DMS 273 treated with DMSO at 0.1 percent for 48 hours (cell line): Measurements from ENCODE around the gene COL6A2.
"Not testable (repeated sequence)": the region's sequence is repeated elsewhere in the genome, so short reads cannot be mapped to it uniquely, and the experiment has no call there.

Experiments
- DNase-seq: peaks from one replicate; lab custom pipeline; 2025; lab: John Stamatoyannopoulos, UW

The COL6A2 gene

DNA sequence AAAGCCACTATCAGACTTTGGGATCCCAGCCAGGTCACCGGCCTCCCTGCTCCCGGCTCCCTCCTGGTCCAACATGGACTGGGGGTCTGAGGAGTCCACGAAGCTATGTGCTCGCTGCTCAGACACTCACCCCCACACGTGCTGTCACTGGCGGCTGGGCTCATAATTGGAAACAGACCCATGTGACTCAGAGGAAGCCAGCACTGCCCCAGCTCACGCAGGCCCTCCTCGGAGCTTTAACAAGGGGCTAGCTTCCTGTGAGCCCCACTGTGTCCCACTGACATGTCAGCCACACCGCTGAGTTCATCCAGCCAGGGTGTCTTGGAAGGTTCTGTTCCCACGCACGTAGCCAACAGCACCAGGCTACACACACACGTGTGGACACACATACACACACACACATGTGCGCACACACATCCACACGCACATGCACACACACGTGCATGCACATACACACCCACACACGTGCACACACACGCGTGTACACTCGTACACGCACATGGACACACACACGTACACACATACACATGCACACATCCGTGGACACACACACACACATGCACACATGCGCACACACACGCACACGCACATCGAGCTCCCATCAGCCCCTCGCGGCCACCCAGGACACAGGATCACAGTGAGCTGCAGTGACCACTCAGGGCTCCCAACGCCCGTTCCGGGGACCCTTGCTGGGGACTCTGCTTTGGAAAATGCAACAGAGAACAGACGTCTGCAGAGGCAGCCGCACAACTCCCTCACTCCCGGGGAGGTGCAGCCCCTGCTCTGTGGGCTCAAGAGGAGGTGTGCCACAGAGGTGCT lies 18.4 kb upstream of the COL6A2 start:
- no peak for DNase-seq

DNA sequence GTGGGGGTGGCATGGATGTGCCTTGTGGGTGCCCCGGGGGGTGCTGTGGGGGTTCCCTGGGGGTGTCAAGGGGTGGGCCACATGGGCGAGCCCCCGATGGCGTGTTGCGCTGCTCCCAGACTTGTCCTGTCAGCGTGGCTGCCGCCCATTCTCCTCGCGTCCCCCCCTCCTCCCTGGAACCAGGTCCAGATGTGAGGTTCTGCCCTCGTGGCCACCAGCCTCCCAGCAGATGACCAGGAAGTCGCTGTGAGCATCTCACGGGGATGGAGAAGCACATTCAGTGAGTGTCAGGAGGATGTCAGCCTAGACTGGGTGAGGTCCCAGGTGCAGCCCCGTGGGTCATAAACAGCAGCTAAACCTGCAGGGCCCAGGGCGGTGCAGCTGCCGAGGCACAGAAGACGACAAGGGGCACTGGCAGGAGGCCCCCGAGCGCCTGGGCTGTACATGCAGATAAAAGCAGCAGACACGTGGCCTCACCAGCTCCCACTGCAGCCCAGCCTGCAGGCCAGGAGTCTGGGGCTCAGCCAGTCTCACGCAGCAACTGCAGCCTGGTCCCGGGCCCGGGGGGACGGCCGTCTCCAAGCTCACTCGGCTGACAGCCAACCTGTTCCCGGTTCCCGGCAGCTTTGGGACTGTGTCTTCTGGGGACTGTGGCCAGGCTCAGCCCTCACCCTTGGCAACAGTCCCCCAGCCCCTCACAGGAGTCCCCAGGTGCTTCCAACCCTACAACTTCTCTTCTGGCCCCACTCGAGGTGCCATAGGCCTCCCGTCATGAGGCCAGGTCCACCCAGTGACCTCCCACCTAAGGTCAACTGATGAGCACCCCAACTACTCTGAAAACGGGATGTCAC lies 17.5 kb upstream of the COL6A2 start:
- no peak for DNase-seq

DNA sequence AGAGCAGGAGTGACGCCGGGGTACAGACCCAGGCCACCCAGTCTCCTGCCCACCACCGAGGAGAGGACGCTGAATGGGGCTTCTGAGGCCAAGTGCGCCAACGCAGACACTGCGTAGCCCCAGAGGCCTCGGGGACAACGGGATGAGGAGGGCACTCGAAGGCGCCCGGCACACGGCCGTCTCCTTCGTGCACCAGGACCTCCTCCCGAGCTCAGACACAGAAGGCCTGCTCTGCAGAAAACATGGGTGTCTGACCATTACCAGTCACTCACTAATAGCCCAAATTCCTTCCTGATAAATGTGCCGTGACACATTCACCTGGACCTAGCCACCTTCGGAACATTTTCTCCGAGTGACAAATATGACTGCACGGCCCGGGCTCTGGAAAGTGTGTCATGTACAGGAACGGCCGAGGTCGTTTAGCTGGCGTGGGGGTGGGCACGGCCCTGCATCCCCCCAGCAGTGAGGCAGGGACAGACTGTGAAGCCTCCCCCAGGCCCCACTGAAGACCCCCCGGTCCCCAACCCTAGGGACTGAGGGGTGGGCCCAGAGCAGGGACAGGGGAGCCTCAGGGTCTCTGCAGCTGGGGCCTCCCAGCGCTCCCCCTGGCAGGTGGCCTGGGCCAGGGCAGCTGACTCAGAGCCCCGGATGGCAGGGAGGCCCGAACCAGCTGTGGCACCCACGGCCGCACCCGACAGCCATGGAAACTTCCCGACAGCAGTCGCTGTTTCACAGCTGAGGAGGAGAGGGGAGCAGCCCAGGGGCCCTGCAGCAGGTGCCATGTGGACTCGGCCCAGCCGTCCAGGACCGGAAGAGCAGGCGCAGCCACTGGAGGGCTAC lies 16.7 kb upstream of the COL6A2 start:
- DNase-seq: no peak

DNA sequence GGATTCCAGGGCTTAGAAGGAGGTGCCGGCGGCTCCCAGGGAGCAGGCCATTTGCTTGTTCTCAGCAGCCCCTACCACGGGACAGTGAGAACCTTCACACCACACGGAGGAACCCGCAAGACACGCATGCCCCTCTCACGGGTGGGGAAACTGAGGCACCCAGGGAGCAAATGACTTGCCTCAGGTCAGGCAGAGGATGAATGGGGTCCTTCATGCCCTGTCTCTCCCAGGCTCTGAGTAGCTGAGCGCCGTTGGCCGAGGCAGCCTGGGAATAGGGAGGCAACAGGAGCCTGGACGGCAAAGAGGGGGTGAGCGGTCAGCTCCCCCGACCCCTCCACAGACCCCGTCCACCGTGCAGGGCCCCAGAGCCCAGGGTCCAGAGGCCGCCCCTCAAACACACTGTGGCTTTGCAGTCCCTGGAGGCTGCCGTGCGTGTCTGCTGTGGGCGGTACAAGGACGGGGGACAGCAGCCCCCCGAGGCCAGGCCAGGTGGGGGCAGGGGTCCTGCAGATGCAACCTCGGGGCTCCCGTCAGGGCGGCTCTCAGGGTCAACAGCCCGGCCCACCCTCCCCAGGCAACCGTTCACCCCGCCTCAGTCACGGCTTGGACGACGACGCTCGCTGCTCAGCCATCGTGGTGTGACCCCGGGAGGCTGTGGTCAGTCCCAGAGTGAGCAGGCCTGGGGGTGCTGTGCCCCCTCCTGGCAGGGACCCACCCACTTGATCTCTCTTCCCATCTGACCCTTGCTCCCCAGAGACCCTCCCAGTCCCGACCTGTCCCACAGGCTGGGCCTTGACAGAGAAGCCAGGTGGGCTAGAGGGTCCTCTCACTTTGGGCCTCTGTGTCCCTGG lies 15.8 kb upstream of the COL6A2 start:
- DNase-seq: no peak

DNA sequence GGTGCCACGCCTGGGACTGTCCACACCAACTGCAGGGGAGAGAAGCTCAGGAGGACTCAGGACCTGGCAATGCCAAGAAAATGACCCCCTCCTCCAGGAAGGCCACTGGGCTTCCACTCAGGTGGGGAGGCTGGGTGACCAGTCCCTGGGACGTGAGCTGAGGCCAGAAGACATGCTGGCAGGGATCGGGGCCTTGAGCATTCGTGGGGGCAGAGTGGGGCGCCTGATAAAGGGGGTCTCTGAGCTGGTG lies 15.3 kb upstream of the COL6A2 start:
- DNase-seq: no peak

DNA sequence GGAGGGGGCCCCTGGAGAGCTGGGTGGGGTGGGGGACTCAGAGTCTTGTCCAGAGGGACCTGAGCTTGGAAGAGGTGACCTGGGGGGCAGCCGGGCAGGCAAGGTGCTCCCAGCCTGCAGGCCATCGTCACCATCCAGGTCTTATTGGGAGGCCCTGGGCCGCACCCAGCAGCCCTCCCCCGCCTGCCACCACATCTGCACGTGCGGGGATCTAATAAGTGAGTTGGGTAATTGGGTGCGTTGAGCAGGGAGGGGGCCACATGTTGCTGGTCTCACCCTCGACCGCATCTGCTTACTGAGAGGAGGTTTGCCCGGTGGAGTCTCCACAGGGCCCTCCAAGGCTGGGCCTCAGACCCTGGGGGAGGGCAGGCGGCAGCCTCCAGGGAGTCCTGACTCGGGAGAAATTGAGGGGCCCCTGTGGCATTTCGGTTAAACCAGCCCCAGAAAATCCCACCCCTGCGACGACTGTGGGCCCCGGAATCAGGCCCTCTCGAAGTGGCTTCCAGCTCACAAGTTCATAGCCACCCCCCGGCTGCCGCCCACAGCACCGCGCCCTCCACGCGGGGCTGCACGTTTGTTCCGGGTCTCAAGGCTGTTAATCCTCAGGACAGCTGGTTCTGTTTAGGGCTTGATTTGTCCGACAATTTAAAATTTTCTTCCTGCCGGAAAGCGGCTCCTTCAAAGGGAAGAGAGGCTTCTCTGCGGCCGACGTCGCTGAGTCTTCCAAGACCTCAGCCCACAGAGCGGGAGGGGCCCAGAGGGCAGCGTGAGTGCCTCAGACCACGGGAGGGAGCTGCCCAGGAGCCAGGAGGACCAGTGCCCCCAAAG lies 14.7 kb upstream of the COL6A2 start:
- DNase-seq: no peak

DNA sequence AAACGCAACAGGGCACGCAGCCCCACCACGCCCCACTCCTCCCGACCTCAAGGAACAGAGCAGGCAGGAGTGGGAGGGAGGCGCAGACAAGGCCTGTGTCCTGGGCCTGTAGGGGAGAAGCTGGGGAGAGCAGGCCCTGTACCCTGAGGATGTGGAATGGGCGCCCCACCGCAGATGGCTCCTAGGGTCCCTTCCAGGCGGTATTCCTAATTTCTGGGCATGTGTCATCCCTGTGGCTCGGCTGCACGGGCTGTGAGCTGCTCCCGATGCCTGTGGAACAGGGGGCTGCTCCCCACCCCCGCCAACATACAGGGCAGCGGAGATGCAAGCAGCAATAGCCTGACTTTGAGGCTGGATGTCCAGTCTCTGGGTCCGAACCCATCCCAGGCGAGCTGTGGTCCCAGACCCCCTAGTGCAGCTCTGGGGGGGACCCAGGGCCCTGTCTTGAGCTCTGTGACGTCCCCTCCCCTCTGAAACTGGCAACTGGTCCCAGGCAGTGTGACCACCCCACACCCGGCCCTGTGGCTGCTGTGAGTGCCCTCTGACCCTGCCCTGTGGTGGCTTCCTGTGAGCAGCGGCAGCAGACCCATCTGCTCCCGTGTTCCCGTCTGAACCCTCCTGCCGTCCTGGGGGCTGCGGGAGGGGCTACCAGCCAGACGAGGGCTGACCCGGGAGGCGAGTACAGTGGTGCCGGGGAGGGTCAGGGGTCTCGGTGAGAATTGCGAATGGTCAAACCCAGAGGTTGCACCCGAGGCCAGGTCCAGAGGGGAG lies 13.9 kb upstream of the COL6A2 start:
- no peak for DNase-seq

DNA sequence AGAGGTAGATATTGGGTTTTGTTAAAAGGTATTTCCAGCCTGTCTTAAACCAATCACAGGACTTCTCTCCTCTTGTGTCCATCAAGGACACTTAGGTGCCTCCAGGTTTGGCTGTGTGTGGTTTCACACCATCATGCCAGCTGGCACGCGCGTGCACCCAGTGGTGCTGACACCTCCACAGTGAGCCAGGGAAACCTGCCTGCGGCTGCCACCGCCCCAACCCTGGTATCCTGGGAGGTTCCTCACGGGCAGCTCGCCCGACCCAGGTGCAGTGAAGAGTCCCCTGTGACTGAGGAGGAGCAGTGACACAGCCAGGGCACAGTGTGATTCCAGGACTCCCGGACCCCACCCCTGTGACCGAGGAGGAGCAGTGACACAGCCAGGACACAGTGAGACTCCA lies 13.2 kb upstream of the COL6A2 start:
- DNase-seq: no peak

DNA sequence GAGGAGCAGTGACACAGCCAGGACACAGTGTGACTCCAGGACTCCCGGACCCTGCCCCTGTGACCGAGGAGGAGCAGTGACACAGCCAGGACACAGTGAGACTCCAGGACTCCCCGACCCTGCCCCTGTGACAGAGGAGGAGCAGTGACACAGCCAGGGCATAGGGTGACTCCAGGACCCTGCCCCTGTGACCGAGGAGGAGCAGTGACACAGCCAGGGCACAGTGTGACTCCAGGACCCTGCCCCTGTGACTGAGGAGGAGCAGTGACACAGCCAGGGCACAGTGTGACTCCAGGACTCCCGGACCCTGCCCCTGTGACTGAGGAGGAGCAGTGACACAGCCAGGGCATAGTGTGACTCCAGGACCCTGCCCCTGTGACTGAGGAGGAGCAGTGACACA lies 12.7 kb upstream of the COL6A2 start:
- DNase-seq: not testable (repeated sequence)

DNA sequence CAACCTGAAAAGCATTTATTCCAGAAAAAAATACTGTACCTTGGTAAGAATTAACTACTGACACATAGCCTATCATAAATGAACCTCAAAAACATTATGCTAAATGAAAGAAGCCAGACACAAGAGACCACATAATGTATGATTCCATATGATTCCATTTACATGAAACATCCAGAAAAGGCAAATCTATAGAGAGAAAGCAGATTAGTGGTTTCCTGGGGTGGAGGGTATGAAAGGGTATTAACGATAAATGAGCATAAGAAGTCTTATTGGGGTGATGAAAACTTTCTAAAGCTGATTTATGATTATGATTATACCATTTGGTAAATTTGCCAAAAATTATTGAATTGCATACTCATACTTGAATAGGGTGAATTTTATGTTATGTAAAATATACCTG lies 10.3 kb upstream of the COL6A2 start:
- DNase-seq: no peak

DNA sequence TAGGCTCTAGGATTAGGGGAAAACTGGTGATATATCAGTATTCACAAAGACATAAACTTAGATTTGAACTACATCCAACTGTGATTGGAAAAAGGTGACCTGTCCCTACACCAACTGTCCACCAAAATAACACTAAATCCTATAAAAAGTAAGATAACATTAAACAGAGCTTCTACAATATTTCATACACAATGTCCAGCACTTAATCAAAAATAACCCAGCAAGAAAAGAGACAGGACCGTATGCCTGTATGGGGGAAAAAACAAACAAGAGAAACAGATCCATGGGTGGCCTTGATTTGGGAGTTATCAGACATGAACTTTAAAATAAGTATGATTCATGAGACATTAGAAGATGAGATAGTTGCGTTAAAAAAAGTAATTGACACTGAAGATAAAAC lies 9.7 kb upstream of the COL6A2 start:
- no peak for DNase-seq

DNA sequence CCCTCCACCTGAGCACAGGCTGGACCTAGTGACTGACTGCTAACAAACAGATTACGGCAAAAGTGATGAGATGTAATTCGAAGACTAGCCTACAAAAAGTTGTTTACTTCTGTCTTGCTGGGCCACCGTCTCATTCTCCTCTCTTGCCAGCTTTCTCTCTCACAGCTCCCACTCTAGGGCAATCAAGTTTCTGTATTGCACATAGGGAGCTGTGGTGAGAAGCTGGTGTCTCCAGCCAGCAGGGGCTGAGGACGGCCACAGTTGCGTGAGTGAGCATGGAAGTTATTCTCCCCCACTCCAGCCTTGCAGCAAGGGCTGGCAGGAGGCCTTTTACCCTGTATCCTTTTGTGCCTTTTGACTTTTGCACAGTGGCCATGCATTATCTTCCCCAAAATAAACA lies 8.6 kb upstream of the COL6A2 start:
- DNase-seq: no peak

DNA sequence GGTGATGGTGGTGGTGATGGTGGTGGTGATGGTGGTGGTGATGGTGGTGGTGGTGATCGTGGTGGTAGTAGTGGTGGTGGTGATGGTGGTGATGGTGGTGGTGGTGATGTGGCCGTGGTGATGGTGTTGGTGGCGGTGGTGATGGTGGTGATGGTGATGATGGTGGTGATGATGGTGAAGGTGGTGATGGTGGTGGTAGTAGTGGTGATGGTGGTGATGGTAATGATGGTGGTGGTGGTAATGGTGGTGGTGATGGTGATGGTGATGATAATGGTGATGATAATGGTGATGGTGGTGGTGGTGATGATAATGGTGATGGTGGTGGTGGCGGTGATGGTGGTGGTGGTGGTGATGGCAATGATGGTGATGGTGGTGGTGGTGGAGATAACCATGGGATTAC lies 6.8 kb upstream of the COL6A2 start:
- DNase-seq: no peak

DNA sequence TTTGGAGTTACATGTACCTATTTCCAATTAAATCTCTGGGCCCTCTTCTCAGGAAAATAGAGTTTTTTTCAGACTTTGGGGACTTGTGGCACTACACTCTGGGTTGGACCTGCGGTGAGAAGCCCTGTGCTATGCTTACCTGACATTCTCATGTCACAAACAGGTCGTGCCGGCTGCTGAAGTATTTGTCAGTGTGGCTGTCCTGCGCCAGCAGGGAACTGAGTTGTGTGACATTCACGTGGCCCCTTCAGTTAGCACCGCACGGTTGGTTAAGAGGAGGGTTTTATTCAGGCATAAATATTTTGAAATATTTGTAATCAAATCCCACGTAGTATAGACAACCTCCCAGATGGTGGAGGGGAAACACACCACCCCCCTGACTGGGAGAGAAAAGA lies 6.3 kb upstream of the COL6A2 start:
- DNase-seq: no peak

DNA sequence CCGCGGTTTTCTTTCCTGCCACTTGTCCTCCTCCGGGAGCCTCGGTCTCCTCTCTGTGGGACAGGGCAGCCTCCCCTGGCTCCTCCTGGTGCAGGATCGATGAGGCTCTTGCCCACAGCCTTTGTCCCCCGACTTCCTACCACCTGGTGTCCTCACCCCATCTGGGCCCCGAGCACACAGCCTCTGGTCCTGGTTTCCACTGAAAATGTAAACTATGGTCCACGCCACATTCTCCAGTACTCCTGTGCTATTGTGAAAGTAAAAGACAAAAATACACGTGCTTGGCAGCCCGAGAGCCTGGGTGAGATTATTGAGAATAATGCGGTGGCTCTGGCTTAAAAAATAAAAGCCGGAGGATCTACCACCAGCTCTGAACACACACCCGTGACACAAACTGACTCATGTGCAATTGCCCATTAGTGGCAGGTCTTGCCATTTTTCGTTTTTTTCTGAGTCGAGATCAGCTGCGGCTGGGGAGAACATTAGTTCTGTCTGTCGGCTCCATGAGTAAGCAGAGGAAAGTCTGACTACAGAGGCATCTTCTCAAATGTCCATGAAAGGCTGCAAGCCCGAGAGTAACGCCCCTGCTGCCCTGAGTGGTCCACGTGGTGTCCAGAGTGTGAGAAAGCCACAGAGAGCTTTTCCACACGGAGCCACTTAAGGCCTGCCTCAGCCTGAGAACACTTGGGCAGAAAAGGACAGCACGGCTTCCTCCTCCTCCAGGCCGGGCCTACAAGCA lies 5.7 kb upstream of the COL6A2 start:
- DNase-seq: no peak

DNA sequence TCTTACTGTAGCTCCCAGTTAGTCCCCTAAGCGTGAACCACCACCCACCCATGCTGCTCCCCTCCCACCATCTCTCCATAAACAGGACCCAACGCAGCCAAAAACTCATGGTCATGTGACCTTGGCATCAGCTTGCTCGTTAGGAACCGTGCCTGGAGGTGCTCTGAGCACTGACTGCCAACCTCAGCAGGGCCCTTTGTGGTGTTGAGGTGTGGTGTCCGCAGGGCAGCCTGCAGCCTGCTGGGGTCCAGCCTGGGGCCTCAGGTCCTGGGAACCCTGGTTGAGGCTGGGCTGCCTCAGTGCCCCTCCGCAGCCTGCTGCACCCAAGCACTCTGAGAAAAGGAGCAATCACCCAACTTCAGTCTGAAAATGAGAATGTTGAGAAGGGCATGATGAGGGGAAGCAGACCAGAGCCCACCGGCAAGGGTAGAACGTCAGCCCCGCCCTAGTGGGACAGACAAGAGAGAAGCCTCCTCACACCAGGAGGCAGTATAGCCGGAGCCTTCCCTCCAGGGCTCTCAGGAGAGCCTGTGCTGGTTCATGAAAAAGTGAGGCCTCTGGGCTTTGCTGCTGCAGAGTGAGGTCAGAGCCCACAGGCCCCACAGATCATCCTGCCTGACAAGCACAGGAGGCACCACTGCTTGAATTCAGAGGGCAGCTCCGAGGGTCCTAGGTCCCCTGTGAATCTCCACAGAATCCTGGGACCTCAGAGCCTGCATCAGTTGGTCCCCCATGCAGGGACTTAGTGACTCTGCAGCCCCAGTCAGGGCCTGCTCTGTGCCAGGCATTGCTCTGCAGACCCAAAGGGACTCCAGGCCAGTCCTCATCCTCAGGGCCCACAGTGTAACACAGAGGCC lies 4.9 kb upstream of the COL6A2 start:
- DNase-seq: no peak

DNA sequence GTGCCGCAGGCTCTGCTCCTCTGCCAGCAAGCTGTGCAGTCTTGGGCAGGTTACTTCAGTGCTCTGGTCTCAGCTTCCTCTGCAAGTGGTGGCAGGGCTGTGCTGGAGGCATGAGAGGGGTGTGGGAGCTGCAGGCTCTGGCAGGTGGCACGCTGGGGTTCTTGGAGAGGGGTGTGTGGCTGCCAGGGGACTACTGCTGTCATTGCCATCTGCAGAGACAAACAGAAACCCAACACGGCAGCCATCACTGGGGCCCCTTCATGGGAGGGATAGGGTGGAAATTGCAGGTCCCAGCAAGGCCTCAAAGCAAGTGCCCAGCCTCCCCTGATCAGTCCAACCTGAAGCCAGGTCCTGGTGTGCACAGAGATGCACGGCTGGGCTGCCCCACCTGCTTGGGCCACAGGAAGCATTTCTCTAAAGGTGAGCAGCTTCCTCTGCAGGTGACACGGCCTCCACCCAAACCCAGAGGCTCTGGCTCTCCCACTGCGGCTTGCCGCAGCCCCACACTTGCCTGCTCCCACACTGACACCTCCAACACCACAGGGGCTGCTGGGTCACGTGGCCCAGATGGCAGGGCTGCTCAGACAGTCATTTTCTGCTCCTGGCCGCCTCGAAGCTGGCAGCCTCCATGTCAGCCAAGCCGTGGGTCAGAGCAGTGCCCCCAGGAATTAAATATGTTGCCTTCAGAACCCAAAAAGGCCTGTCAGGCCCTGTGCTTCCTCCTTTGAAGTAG lies 4.1 kb upstream of the COL6A2 start:
- no peak for DNase-seq
